IPS DF 6.9 (cell line): Measurements from ENCODE around the gene PTCH1.

Source experiments
- DNase-seq: peaks from one replicate; pipeline ENCODE4 v3.0.0-alpha.2; 2013; ENCODE audit warnings: low read depth, low spot score
- H3K27ac ChIP-seq: one replicate; pipeline ENCODE4 v1.5.1; 2013; ENCODE audit warnings: low read length, control low read depth
- H3K27me3 ChIP-seq: 2 replicates; pipeline ENCODE4 v1.6.1; 2013; ENCODE audit warnings: mild to moderate bottlenecking, low read length; ENCODE audit not compliant: control insufficient read depth, insufficient read depth
- H3K36me3 ChIP-seq: 2 replicates; pipeline ENCODE4 v1.6.1; 2013; ENCODE audit warnings: low read length; ENCODE audit not compliant: control insufficient read depth, insufficient read depth
- H3K4me1 ChIP-seq: 2 replicates; pipeline ENCODE4 v1.6.1; 2013; ENCODE audit warnings: low read length; ENCODE audit not compliant: control insufficient read depth, insufficient read depth
- H3K4me3 ChIP-seq: 2 replicates; pipeline ENCODE4 v1.5.1; 2013; ENCODE audit warnings: mild to moderate bottlenecking, low read length
- H3K9me3 ChIP-seq: 2 replicates; pipeline ENCODE4 v1.6.1; 2013; ENCODE audit warnings: low read length, inconsistent platforms; ENCODE audit not compliant: control insufficient read depth, insufficient read depth
- WGBS: extraction: QIAGEN DNeasy Blood & Tissue Kit; methylation state at CpG from one replicate; pipeline ENCODE4 v1.1.7; 2013; ENCODE audit warnings: mixed read lengths, missing lambda C conversion rate; ENCODE audit not compliant: insufficient read length, insufficient coverage; 5-methylcytosine and 5-hydroxymethylcytosine counted together

PTCH1 gene

GRCh38 chr9:95468791-95469190 lies 48.0 kb downstream of the PTCH1 start:
- H3K27me3 ChIP-seq, result no peaks in the 10 kb centered on the region
- DNase-seq, result no peak
- H3K36me3 ChIP-seq, result peaks cover 22% of the 10 kb centered on the region
- no peak overlapping the region for H3K27ac ChIP-seq
- no peaks in the 10 kb centered on the region for H3K4me1 ChIP-seq
- WGBS, result no CpG with 5 or more reads among the region's 19 CpGs
- no peaks in the 10 kb centered on the region for H3K9me3 ChIP-seq
- no peak overlapping the region for H3K4me3 ChIP-seq

GRCh38 chr9:95465115-95465514 lies 51.7 kb downstream of the PTCH1 start:
- Histone ChIP-seq H3K4me1 (peaks cover 2% of the 10 kb centered on the region), H3K27ac (no peak overlapping the region), H3K36me3 (peaks cover 22% of the 10 kb centered on the region), H3K9me3 (no peaks in the 10 kb centered on the region), H3K27me3 (no peaks in the 10 kb centered on the region), H3K4me3 (no peak overlapping the region)
- DNase-seq, result no peak
- WGBS, result no CpG with 5 or more reads among the region's 4 CpGs

- H3K27ac ChIP-seq, result no peak overlapping the region
- no CpG with 5 or more reads among the region's 21 CpGs for WGBS
- no peak for DNase-seq
- H3K4me1 ChIP-seq, result peaks cover 2% of the 10 kb centered on the region
- H3K9me3 ChIP-seq, result no peaks in the 10 kb centered on the region
- H3K27me3 ChIP-seq, result no peaks in the 10 kb centered on the region
- H3K36me3 ChIP-seq, result peaks cover 12% of the 10 kb centered on the region
- no peak overlapping the region for H3K4me3 ChIP-seq
Measured at GRCh38 chr9:95463148-95464060, 53.4 kb downstream of the PTCH1 start.

- no peak overlapping the region for H3K27ac ChIP-seq
- H3K4me1 ChIP-seq, result peaks cover 2% of the 10 kb centered on the region
Measured at GRCh38 chr9:95462249-95463147, 54.3 kb downstream of the PTCH1 start.

GRCh38 chr9:95461448-95462248 lies 55.1 kb downstream of the PTCH1 start:
- Histone ChIP-seq H3K27ac (no peak overlapping the region), H3K9me3 (no peaks in the 10 kb centered on the region), H3K36me3 (peaks cover 6% of the 10 kb centered on the region; the same call in 1 of the 2 replicates), H3K27me3 (no peaks in the 10 kb centered on the region), H3K4me1 (peaks cover 2% of the 10 kb centered on the region), H3K4me3 (no peak overlapping the region)
- no peak for DNase-seq
- no CpG with 5 or more reads among the region's 17 CpGs for WGBS

More at GRCh38 chr9:95462249-95463147, 54.3 kb downstream of the PTCH1 start:
- no peak overlapping the region for H3K4me3 ChIP-seq
- peaks cover 12% of the 10 kb centered on the region; the same call in 1 of the 2 replicates for H3K36me3 ChIP-seq
- H3K9me3 ChIP-seq, result no peaks in the 10 kb centered on the region
- WGBS, result no CpG with 5 or more reads among the region's 30 CpGs
- H3K27me3 ChIP-seq, result no peaks in the 10 kb centered on the region
- DNase-seq, result no peak

GRCh38 chr9:95460518-95461164 lies 56.1 kb downstream of the PTCH1 start:
- H3K27ac ChIP-seq, result no peak overlapping the region
- no peaks in the 10 kb centered on the region for H3K27me3 ChIP-seq
- DNase-seq, result no peak
- H3K9me3 ChIP-seq, result no peaks in the 10 kb centered on the region
- no peak overlapping the region for H3K4me3 ChIP-seq
- no CpG with 5 or more reads among the region's 13 CpGs for WGBS
- H3K36me3 ChIP-seq, result peaks cover 4% of the 10 kb centered on the region; the same call in 1 of the 2 replicates
- peaks cover 2% of the 10 kb centered on the region for H3K4me1 ChIP-seq

- peaks cover 2% of the 10 kb centered on the region for H3K4me1 ChIP-seq
- peaks cover 4% of the 10 kb centered on the region; the same call in 1 of the 2 replicates for H3K36me3 ChIP-seq
- H3K4me3 ChIP-seq, result no peak overlapping the region
- no peak for DNase-seq
- H3K27ac ChIP-seq, result no peak overlapping the region
- WGBS, result no CpG with 5 or more reads among the region's 19 CpGs
- H3K27me3 ChIP-seq, result no peaks in the 10 kb centered on the region
- no peaks in the 10 kb centered on the region for H3K9me3 ChIP-seq
Measured at GRCh38 chr9:95459851-95460517, 56.8 kb downstream of the PTCH1 start.

GRCh38 chr9:95459178-95459577 lies 57.6 kb downstream of the PTCH1 start:
- Histone ChIP-seq H3K27me3 (no peaks in the 10 kb centered on the region), H3K27ac (no peak overlapping the region), H3K9me3 (no peaks in the 10 kb centered on the region), H3K36me3 (peaks cover 4% of the 10 kb centered on the region; the same call in 1 of the 2 replicates), H3K4me1 (peaks cover 2% of the 10 kb centered on the region), H3K4me3 (no peak overlapping the region)
- no peak for DNase-seq
- WGBS, result no CpG with 5 or more reads among the region's 13 CpGs

GRCh38 chr9:95458666-95459065 lies 58.1 kb downstream of the PTCH1 start:
- H3K36me3 ChIP-seq, result peaks cover 7% of the 10 kb centered on the region; the same call in 1 of the 2 replicates
- no CpG with 5 or more reads among the region's 6 CpGs for WGBS
- peaks cover 2% of the 10 kb centered on the region for H3K4me1 ChIP-seq
- no peaks in the 10 kb centered on the region for H3K9me3 ChIP-seq
- H3K27me3 ChIP-seq, result no peaks in the 10 kb centered on the region
- no peak overlapping the region for H3K4me3 ChIP-seq
- no peak overlapping the region for H3K27ac ChIP-seq
- no peak for DNase-seq
